Measurements from ENCODE around the gene PRXL2C.
"Not testable (repeated sequence)": the region's sequence is repeated elsewhere in the genome, so short reads cannot be mapped to it uniquely, and the experiment has no call there.

PRXL2C gene, protein sequence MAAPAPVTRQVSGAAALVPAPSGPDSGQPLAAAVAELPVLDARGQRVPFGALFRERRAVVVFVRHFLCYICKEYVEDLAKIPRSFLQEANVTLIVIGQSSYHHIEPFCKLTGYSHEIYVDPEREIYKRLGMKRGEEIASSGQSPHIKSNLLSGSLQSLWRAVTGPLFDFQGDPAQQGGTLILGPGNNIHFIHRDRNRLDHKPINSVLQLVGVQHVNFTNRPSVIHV

DNA sequence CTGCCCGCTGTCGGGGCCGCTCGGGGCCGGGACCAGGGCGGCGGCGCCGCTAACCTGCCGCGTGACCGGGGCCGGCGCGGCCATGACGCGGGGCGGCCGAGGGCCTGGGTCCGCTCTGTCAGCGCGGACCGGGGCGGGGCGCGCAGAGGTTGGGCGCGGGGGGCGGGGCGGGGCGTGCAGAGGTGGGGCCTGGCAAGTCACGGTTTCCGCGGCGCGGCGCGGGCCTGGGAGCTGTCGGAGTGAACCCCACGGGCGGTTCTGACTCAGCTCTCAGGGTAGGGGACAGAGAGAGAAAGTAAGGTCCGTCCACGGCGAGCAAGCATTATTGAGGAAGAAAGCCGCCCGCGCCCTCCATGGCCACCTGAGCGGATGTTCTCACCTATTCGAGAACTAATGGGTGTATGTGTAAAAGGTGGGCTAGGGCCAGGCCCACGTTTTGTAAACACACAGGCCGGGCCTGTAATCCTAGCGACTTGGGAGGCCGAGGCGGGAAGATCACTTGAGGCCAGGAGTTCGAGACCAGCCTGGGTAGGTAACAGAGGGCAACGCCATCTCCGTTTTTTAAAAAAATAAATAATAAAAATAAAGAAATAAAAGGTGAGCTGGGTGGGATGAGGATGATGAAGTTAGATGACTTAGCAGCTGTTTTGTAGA is at the start of gene PRXL2C:
PRXL2C (minus strand) TSS at position 120 of the 654 bp plus-strand sequence; CDS start at position 84, 36 bp downstream.
- peak; percentile 69 for DNase-seq

DNA sequence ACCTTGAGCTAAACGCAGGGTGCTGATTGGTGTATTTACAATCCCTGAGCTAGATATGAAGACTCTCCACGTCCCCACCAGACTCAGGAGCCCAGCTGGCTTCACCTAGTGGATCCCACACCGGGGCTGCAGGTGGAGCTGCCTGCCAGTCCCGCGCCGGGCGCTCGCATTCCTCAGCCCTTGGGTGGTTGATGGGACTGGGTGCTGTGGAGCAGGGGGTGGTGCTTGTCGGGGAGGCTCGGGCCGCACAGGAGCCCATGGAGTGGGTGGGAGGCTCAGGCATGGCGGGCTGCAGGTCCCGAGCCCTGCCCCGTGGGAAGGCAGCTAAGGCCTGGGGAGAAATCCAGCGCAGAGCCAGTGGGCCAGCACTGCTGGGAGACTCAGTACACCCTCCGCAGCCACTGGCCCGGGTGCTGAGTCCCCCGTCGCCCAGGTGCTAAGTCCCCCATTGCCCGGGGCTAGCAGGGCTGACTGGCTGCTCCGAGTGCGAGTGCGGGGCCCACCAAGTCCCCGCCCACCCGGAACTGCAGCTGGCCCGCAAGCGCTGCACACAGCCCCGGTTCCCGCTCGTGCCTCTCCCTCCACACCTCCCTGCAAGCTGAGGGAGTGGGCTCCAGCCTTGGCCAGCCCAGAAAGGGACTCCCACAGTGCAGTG is 45.7 kb upstream of the PRXL2C start:
- not testable (repeated sequence) for DNase-seq

DNA sequence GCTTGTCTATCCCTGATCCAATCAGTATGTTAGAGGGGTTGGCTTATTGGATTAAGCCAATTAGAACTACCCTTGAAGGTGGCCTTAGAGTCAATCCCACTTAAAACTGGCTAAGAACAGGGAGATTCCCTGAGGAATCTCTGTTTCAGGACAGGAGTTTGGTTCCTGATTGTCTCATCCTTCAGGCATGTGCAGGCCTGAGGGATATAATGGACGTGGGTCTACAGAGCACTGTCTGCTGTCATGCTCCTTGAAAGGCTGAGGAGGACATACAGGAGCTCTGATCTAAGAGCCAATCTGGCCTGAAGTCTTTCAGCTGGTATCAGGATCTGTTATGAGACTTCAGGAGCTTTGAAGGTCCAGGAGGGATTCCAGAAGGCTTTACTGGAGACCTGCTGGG is 36.2 kb upstream of the PRXL2C start:
- no peak for DNase-seq

DNA sequence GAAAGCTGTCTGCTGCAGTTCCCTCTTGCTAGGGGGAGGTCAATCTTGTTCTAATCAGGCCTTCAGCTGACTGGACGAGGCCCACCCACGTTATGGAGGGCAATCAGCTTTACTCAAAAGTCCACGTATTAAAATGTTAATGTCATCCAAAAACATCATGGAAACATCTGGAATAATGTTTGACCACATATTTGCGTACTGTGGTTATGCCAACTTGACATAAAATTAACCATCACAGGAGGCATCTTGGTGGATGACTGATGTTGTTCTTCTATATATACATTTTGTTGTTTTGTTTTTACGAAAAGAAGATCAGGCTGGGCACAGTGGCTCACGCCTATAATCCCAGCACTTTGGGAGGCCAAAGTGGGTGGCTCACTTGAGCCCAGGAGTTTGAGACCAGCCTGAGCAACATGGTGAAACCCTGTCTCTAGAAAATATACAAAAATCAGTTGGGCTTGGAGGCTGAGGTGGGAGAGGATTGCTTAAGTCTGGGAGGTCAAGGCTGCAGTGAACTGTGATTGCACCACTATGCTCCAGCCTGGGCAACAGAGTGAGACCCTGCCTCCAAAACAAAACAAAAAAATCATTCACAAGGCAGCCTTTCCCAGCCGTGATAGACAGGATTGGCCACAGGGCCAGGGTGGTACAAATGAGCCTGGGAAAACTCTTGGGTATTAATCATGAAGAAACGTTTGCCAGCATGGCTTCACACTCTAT is 33.8 kb upstream of the PRXL2C start:
- no peak for DNase-seq

DNA sequence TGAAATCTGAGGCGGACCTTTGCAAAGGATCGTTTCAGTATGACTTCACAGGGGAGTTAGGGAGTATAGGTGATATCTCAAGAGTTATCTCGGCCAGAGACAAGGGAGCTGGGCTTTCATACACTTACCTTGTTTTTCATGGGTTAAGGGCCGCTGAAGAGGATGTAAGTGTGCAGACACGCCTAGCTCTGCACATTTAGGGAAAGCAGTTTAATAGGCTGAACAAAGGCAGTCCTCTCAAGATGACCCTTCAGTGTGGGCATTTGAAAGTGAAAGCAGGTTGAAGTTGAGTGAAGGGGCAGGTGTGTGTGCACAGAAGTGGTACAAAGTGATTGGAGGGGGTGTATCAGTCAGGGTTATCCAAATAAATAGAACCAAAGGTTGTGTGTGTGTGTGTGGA is 33.1 kb upstream of the PRXL2C start:
- DNase-seq, result no peak

DNA sequence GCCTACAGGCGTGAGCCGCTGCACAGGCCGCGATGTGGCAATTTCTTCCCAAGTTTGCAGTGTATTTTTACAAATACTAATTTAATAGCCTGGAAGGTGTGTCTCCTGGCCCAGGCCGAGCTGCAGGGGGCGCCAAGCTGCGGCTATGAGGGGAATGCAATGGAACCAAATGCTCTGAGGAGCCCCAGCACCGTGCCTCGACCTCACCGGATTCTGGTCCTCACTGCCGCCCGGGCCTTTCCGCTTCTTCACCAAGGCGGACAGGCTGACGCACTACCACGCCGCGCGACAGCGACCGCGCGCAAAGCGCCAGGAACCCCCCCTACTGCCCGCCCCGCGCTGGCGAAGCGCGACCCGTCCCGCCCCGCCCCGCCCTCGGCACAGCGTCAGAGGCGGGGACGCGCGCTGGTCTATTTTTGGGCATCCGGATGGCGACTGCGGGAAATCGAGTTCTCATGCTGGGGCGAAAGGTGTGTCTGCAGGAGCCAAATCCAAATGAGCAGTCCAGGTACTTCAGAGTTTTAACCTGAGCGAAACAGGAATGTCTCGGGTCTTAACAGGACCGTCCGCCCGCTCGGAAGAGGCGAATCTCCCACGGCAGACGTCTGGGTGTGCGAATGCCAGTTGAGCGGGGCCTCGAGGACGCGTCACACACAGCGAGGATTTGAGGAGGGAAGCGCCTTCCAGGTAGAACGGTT is 31.7 kb upstream of the PRXL2C start:
- DNase-seq, result peak; percentile 82

DNA sequence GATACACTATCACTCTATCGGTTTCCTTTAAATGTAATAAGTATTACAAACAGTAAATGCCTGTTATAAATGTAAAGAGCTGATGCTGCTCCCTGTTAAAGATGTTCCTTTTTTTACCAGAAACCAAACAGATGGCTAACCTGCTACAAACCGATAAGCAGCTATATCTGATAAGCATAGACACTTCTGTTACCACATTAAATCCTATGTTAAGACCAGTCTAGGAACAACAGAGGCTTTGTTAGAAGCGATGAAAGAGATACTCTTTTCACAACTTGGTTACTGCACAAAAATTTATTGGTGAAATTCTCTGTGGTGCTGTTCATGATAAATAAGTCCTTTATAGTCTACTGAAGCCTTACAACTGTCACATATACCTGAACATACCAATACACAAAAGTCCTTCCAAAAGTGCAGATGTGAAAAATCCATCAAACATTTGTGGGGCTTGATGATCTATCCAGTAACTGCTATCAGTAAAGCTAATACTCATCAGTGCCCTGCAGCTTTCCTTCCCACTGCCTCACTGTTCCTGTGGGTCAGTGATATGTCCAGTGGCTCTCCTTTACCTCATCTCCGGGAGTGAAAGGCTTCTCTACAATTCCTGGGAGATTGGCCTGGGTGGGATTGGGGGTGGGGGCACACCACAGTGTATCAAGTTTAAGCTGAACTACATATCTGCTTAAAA is 25.8 kb upstream of the PRXL2C start:
- no peak for DNase-seq

DNA sequence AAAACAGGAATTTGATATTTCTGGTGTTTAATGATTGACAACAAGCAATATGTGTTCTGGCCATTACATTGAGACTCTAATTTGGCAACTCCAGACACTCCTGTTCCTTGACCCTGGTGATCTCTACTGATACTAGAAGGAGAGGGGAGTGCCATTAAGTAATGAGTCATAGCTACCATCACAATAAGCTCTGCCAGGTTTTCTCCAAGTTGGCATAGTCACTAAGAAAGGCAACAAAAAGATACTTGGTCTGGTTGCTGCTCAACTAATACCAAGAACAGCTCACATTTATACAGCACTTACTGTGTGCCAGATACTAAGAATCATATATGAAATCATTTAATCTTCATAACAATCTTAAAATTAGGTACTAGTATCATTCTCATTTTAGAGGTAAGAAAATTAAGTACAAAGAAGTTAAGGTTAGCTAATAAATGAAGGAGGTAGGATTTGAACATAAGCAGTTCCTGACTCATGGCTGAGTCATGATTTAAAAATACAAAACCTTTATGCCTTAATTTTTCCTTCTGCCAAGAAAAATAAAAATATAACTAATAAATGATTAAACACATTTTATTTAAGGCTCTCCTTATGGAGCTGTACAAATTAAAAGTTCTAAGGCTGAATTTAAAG is 19.9 kb upstream of the PRXL2C start:
- DNase-seq, result no peak

DNA sequence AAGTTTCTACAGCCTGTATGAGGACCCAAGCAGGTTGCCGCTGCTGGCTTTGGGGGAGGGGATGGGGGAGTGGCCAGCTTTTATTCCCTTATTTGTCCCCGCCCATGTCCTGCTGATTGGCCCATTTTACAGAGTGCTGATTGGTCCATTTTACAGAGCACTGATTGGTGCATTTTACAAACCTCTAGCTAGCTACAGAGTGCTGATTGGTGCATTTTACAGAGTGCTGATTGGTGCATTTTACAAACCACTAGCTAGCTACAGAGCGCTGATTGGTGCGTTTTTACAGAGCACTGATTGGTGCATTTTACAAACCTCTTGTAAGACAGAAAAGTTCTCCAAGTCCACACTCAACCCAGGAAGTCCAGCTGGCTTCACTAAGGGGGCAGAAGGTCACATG is 18.7 kb upstream of the PRXL2C start:
- DNase-seq, result not testable (repeated sequence)

DNA sequence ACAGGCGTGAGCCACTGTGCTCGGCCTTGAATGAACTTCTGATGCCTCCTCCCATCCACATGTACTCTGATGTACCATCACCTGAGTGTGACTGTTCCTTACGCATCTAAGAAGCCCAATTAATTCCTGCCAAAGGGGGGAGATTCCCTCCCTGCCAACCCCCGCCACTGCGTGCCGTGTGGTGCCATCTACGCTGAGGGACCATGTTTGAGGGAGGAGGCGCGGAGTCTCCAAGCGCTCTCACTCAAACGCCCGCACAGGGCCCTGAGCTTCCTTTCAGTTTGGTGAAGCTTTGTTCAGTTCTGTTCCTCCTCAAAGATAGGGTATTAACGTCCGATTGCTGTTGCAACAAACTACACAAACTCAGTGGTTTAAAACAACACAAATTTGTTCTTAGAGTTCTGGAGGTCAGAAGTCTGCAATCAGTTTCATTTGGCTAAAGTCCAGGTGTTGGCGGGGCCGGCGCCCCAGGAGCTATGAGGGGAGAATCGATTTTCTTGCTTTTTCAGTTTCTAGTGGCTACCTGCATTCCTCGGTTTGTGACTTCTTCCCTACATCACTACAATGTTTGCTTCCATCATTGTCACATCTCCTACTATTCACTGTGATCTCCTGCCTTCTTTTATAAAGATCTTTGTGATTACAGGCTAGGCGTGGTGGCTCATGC is 13.9 kb upstream of the PRXL2C start:
- no peak for DNase-seq

DNA sequence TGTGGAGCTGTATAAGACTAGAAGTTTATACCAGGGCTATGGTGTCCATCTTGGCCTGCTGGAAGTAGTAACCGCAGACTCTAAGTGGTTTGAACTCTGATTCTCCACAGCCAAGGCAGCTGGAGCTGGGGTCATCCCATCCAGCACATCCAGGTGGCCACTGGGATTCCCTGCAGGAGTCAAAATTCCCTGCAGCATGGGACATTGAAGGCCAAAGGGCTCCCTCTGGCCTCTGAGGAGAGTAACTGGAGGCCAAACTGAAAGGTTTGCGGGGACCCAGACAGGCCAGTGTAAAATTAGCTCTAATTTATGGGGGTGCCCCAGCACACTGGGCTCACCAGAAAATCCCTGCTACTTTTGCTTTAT is 12.2 kb upstream of the PRXL2C start:
- DNase-seq, result no peak

DNA sequence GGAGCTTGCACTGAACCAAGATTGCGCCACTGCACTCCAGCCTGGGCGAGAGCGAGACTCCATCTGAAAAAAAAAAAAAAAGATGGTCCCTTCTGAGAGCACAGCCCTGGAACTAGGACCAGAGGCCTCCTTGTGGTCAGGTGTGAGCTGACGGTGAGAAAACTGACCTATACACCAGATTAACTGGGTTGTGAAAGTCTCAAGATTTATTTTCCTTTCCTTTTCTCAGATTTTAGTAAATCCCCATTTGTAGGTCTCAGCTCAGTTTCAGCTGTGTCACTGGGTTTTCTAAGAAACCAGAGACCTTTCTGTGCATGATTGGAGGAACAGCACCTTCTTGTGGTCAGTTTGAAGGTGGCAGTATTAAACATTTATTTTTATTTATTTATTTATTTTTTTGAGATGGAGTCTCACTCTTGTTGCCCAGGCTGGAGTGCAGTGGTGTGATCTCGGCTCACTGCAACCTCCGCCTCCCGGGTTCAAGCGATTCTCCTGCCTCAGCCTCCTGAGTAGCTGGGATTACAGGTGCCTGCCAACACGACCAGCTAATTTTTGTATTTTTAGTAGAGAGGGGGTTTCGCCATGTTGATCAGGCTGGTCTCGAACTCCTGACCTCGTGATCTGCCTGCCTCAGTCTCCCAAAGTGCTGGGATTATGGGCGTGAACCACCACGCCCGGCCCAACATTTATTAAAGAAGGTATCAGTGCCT is 11.7 kb upstream of the PRXL2C start:
- peak; percentile 57 for DNase-seq

DNA sequence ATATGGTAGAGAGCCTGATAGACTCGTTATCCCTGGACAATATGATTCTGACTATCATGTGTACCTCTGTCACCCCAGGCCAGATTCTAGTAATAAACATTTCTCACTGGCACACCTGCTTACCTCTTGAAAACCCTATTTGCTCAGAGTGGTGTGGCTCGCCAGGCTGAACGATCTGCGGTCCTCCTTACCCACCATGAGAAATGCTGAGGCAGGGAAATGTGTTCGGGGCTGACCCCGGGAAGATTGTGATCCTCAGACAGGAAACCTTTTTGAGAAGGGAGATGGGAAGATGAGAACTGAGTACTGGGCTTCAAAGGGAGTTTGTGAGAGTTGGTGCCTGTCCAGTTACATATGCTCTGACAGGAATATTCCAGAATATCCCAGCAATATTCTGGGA is 10.7 kb upstream of the PRXL2C start:
- DNase-seq, result no peak

DNA sequence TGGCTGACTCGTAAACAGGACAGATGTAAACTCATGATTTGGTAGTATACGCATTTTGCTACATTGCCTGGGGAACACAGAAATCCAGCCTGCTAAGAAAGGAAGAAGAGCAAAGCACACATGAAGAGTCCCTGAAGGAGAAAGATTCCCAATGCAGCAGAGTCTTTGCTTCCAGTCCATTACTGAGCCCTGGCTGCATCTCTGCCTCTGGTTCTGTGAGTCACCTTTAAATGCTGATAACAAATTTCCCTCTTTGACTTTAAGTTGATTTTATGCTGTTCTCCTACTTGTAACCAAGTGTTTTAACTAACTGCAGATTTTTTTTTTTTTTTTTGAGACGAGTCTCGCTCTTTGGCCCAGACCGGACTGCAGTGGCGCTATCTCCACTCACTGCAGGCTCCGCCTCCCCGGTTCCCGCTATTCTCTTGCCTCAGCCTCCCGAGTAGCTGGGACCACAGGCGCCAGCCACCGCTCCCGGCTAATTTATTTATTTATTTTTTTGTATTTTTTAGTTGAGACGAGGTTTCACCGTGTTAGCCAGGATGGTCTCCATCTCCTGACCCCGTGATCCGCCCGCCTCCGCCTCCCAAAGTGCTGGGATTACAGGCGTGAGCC is 8.5 kb upstream of the PRXL2C start:
- DNase-seq, result no peak

DNA sequence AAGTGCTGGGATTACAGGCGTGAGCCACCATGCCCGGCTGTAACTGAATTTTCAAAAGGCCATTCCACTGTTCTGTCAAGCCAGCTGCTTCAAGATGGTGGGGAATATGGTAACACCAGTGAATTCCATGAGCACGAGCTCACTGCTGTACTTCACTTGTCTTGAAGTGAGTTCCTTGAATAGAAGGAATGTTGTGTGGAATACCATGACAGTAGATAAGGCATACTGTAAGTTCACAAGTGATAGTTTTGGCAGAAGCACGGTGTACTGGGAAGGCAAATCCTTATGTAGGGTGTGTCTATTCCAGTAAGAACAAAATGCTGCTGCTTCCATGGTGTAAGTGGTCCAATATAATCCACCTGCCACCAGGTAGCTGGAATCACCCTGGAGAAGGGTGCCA is 6.6 kb upstream of the PRXL2C start:
- DNase-seq, result no peak

DNA sequence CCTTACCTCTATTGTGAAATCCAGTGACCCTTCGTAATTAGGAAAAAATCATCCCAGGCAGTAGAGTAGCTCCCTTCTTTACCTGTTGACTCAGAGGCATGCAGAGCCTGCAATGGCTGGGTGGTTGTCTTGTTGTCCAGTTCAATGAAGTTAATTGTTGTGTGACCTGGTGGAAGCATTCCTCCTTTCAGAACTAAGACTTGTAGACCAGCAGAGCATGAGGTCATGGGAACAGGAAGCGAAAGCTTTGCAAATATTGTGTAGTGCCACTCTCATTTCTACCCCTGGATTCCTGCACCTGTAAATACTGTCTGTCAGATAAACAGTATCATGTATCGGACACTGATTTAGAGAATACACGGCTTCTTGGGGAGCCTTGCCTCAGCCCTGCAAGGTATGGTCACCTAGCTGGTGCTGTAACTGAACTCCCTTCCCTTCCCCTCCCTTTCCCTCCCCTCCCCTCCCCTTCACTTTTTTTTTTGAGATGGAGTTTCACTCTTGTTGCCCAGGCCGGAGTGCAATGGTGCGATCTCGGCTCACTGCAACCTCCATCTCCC is 5.7 kb upstream of the PRXL2C start:
- DNase-seq, result no peak

DNA sequence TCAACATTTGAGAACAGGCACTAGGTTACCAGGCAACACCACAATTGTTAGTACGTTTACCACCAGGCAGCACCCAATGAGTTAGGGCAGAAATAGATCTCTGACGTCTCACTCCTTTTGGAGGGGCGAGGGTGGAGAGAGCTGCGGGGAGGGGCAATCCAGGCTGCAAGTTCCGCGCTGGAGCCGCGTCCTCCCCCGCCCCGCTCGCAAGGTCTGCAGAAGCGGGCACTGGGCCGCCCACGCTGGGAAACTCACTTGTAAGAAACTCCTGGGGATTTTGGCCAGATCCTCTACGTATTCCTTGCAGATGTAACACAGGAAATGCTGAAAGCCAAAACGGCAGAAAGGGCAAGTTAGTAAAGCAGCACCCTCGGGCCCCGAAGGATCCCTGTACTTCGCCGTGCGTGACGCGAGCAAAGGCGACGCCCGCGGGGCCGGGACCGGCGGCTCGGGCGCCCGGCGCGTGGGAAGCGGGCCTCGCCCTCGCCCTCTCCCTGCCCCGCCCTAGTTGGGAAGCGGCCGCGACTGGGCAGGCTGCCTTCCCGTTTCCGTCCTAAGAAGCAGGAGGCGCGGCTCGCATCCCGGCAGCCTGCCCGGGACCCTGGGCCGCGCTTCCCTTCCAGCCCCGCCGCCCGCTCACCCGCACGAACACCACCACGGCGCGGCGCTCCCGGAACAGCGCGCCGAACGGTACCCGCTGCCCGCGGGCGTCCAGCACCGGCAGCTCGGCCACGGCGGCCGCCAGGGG is 493 bp downstream of the PRXL2C start:
- peak; percentile 78 for DNase-seq

DNA sequence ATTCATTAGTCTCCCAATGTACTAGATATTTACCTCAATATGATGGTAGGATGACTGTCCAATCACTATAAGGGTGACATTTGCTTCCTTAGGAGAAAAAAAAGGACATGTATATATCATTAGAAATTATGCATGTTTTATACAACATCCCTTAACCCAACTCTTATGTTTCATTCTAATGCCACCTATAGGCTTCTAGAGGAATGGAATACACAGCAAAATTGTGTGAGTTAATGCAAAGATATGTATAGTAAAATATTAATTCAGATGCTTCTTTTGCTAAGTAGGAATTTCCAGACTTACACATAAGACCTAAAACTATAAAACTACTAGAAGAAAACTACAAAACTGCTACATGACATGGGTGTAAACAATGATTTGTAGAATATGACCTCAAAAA is 3.5 kb downstream of the PRXL2C start:
- no peak for DNase-seq
